Activated T-helper 17 cell treated with anti-CD3 and anti-CD28 coated beads, Interleukin-2, amount 50 U/mL, for 72 hours (primary cell): Measurements from ENCODE around the gene KLHL29. TPM values are rescaled to one million over a fixed set of nuclear protein-coding genes. Genes with fewer than 3 reads are reported as not detected.

Experiments used
- ATAC-seq: fragments of 150-1000 bp; cut with Tn5 transposase; replicated peaks from 2 replicates; pipeline ENCODE4 v1.10.0; 2021; ENCODE audit warnings: mild to moderate bottlenecking, moderate library complexity
- H3K27ac Mint-ChIP-seq: one replicate; pipeline ENCODE4 v1.8.0; 2022; ENCODE audit warnings: mixed read lengths
- H3K27me3 Mint-ChIP-seq: one replicate; pipeline ENCODE4 v1.8.0; 2022; ENCODE audit warnings: mixed read lengths
- H3K36me3 Mint-ChIP-seq: one replicate; pipeline ENCODE4 v1.8.0; 2022; ENCODE audit warnings: low read depth, mild to moderate bottlenecking, mixed read lengths
- H3K4me1 Mint-ChIP-seq: one replicate; pipeline ENCODE4 v1.8.0; 2022; ENCODE audit warnings: mixed read lengths
- H3K4me3 Mint-ChIP-seq: one replicate; pipeline ENCODE4 v1.8.0; 2022; ENCODE audit warnings: mild to moderate bottlenecking, mixed read lengths
- H3K9me3 Mint-ChIP-seq: one replicate; pipeline ENCODE4 v1.8.0; 2022; ENCODE audit warnings: mixed read lengths
- total RNA-seq, 2 donors: library from RNA; stranded (reverse); gene quantifications; one replicate each; pipeline ENCODE4 v1.2.3, GENCODE V29; 2022

KLHL29 gene
- total RNA-seq, 2 donors from 2014 or later: 0.26 to 0.56 TPM

DNA sequence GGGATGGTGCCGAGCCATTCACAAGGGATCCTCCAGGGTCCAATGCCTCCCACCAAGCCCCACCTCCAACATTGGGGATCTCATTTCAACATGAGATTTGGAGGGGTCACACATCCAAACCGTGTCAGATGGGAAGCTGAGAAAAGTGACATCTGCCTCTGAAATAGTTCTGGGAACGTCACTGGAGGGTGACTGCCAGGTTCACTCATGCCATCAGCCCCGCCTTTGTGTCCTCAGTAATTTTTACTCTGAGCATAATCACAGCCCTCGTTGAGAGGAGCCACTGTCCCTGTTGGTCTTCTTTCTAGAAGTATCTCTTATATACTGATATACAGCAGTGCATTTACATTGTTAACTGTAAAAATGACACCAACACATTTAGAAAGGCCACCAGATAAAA, 67.4 kb downstream of the KLHL29 start:
- H3K27ac Mint-ChIP-seq: no peak overlapping the region
- peaks cover 18% of the 10 kb centered on the region for H3K27me3 Mint-ChIP-seq
- H3K4me3 Mint-ChIP-seq: no peak overlapping the region
- no peak for ATAC-seq
- H3K9me3 Mint-ChIP-seq: no peaks in the 10 kb centered on the region
- H3K36me3 Mint-ChIP-seq: no peaks in the 10 kb centered on the region
- peaks cover 4% of the 10 kb centered on the region for H3K4me1 Mint-ChIP-seq

DNA sequence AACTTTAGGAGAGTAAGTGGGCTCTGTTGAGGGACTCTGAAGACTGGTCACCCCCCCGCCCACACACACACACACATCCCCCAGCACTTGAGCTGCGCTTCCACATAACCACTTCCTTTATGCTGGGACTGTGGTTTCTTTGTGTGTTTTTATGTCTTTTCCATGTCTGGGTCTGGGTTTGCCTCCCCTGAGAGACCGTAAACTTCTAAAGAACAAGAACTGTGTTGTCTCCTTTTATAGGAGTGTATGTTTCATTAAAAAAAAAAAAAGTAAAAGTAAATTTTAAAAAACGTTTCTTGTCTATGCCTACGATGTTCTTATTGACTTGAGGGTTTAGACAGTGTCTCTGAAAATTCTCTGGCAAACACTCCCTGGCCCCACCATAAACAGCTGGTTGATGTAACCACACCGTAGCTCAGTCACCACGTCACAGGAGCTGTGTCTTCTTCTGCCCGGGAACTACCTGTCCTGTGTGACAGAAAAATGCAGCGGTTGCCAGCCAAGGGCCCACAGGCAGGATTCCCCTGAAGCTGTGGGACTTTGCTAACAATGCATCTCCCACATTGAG, 68.0 kb downstream of the KLHL29 start:
- peak overlapping the region; percentile 15 for H3K4me3 Mint-ChIP-seq
- H3K36me3 Mint-ChIP-seq: no peaks in the 10 kb centered on the region
- no peaks in the 10 kb centered on the region for H3K9me3 Mint-ChIP-seq
- peaks cover 13% of the 10 kb centered on the region for H3K27me3 Mint-ChIP-seq
- no peak overlapping the region for H3K27ac Mint-ChIP-seq
- H3K4me1 Mint-ChIP-seq: peaks cover 4% of the 10 kb centered on the region
- ATAC-seq: peak; percentile 65

- peaks cover 13% of the 10 kb centered on the region for H3K27me3 Mint-ChIP-seq
- H3K4me3 Mint-ChIP-seq: peak overlapping the region; percentile 15
- no peaks in the 10 kb centered on the region for H3K36me3 Mint-ChIP-seq
- no peaks in the 10 kb centered on the region for H3K9me3 Mint-ChIP-seq
- H3K27ac Mint-ChIP-seq: no peak overlapping the region
- peaks cover 4% of the 10 kb centered on the region for H3K4me1 Mint-ChIP-seq
- ATAC-seq: no peak
Observed at GRCh38 chr2:23453432-23453831, 68.5 kb downstream of the KLHL29 start.

DNA sequence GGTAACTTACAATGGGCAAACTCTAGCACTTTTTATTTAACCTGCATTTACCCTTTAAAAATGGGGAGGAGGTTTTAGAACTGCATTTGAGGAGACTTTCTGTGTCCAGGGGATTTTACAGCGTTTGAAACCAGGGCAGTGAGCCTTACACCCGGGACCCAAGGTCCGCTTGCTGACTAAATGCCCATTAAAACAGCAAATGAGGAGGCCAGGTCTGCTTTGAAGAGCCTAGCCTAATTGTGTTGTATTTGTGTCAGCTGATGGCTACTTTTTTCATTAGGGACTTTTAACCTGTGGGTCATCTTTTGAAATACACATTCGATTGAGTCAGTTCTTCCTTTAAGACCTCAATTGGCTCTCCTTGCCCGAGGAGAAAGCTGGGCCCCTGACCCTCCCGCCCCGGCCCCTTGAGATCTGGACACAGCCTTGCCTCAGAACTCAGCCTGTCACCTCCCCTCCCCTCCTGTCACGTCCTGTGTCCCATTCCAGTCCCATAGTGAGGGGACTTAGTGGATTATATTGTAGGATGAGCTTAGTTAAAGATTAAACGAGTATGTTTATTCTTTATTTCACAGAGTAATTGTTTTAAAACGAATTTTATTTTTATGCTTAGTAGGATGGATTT, 69.0 kb downstream of the KLHL29 start:
- peaks cover 13% of the 10 kb centered on the region for H3K27me3 Mint-ChIP-seq
- H3K27ac Mint-ChIP-seq: no peak overlapping the region
- H3K36me3 Mint-ChIP-seq: no peaks in the 10 kb centered on the region
- ATAC-seq: no peak
- H3K4me1 Mint-ChIP-seq: peaks cover 4% of the 10 kb centered on the region
- H3K4me3 Mint-ChIP-seq: no peak overlapping the region
- H3K9me3 Mint-ChIP-seq: no peaks in the 10 kb centered on the region

GRCh38 chr2:23454501-23455120, 69.6 kb downstream of the KLHL29 start:
- Mint-ChIP-seq H3K9me3 (no peaks in the 10 kb centered on the region), H3K27ac (no peak overlapping the region), H3K4me1 (peaks cover 4% of the 10 kb centered on the region), H3K27me3 (peaks cover 13% of the 10 kb centered on the region), H3K36me3 (no peaks in the 10 kb centered on the region), H3K4me3 (no peak overlapping the region)
- ATAC-seq: no peak

- Mint-ChIP-seq H3K27me3 (peaks cover 10% of the 10 kb centered on the region), H3K27ac (no peak overlapping the region), H3K36me3 (no peaks in the 10 kb centered on the region), H3K9me3 (no peaks in the 10 kb centered on the region), H3K4me3 (no peak overlapping the region), H3K4me1 (peaks cover 4% of the 10 kb centered on the region)
- no peak for ATAC-seq
Observed at GRCh38 chr2:23456396-23456795, 71.4 kb downstream of the KLHL29 start.

GRCh38 chr2:23456881-23457760, 72.1 kb downstream of the KLHL29 start:
- ATAC-seq: no peak
- no peaks in the 10 kb centered on the region for H3K36me3 Mint-ChIP-seq
- H3K27ac Mint-ChIP-seq: no peak overlapping the region
- no peaks in the 10 kb centered on the region for H3K9me3 Mint-ChIP-seq
- H3K4me3 Mint-ChIP-seq: no peak overlapping the region
- H3K4me1 Mint-ChIP-seq: peaks cover 4% of the 10 kb centered on the region
- H3K27me3 Mint-ChIP-seq: peaks cover 10% of the 10 kb centered on the region

GRCh38 chr2:23457990-23458682, 73.2 kb downstream of the KLHL29 start:
- Mint-ChIP-seq H3K4me3 (no peak overlapping the region), H3K27me3 (peaks cover 11% of the 10 kb centered on the region), H3K4me1 (peaks cover 2% of the 10 kb centered on the region), H3K9me3 (no peaks in the 10 kb centered on the region), H3K27ac (no peak overlapping the region), H3K36me3 (no peaks in the 10 kb centered on the region)
- ATAC-seq: no peak

GRCh38 chr2:23459032-23459431, 74.1 kb downstream of the KLHL29 start:
- peaks cover 13% of the 10 kb centered on the region for H3K27me3 Mint-ChIP-seq
- no peak overlapping the region for H3K4me3 Mint-ChIP-seq
- H3K36me3 Mint-ChIP-seq: no peaks in the 10 kb centered on the region
- no peak for ATAC-seq
- H3K4me1 Mint-ChIP-seq: no peaks in the 10 kb centered on the region
- no peak overlapping the region for H3K27ac Mint-ChIP-seq
- H3K9me3 Mint-ChIP-seq: no peaks in the 10 kb centered on the region

GRCh38 chr2:23460228-23460627, 75.2 kb downstream of the KLHL29 start:
- Mint-ChIP-seq H3K4me1 (no peaks in the 10 kb centered on the region), H3K9me3 (no peaks in the 10 kb centered on the region), H3K36me3 (no peaks in the 10 kb centered on the region), H3K27me3 (peaks cover 5% of the 10 kb centered on the region), H3K27ac (no peak overlapping the region), H3K4me3 (no peak overlapping the region)
- ATAC-seq: no peak

DNA sequence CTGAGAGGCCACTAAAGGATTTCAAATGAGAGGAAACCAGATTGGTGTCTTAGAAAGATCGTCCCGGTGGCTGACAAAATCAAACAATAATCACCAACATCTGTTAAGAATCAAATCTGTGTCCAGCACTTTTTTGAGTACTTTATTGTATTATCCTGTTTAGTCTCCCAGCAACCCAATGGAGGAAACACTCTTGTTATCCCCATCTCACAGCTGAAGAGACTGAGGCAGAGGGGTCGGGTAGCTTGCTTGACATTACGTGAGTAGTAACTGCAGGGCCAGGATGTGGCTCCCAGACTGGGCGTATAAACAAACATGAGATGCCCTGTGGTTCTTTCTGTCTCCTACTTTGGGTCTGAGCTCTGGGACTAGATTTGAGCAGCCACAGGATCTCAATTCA, 76.0 kb downstream of the KLHL29 start:
- H3K27ac Mint-ChIP-seq: no peak overlapping the region
- no peak for ATAC-seq
- no peaks in the 10 kb centered on the region for H3K9me3 Mint-ChIP-seq
- no peak overlapping the region for H3K4me3 Mint-ChIP-seq
- no peaks in the 10 kb centered on the region for H3K36me3 Mint-ChIP-seq
- H3K27me3 Mint-ChIP-seq: peaks cover 12% of the 10 kb centered on the region
- H3K4me1 Mint-ChIP-seq: no peaks in the 10 kb centered on the region

DNA sequence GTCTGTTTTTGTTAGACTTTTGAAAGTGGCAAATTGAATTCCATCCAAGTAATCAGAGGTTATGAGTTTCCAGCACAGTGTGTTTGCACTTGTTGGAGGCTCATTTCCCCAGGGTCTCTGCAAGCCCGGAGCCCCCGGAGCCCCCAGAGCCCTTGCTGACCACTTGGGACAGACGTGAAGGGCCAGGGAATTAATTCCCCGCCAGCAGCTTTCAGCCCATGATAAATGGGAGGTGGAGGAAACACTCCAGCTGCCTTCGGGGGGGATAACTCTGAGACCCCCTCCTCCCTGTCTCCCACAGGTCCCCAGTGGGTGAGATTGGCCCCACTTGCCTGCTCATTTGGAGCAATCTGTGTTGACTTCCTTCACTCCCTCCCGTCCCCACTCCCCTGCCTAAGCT, 79.2 kb downstream of the KLHL29 start:
- peaks cover 33% of the 10 kb centered on the region for H3K27me3 Mint-ChIP-seq
- no peaks in the 10 kb centered on the region for H3K36me3 Mint-ChIP-seq
- no peak for ATAC-seq
- no peaks in the 10 kb centered on the region for H3K4me1 Mint-ChIP-seq
- H3K4me3 Mint-ChIP-seq: no peak overlapping the region
- H3K9me3 Mint-ChIP-seq: no peaks in the 10 kb centered on the region
- H3K27ac Mint-ChIP-seq: no peak overlapping the region

DNA sequence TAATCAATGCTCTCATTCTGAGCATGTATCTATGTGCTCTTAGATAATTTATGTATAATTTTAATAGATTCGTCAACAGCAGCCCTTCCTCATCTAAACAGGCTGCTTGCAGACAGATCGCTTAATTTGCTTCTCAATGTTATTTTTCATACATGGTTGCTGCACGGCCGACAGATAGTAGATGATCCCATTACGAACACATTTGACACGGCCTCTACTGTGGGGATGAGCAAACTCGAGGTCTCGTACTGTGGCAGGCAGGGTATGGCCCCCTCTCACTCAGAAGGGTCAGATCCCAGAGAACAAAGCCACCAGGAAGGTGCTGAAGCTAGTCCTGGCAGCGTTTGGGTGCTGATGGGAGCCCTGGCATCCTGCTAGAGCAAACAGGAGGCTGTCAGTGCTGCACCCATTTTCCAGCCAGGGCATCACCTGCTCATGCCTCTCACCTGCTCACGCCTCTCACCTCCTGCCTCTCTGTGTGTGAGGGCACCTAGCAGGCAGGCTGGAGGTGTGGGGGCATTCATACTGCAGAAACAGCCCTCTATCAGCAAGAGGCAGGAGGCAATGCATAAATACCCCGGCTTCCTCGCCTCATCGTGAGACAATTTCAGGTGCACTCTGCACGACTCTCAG, 80.0 kb downstream of the KLHL29 start:
- H3K4me1 Mint-ChIP-seq: no peaks in the 10 kb centered on the region
- ATAC-seq: no peak
- H3K9me3 Mint-ChIP-seq: no peaks in the 10 kb centered on the region
- no peak overlapping the region for H3K27ac Mint-ChIP-seq
- no peak overlapping the region for H3K4me3 Mint-ChIP-seq
- peaks cover 40% of the 10 kb centered on the region for H3K27me3 Mint-ChIP-seq
- H3K36me3 Mint-ChIP-seq: no peaks in the 10 kb centered on the region

- Mint-ChIP-seq H3K36me3 (no peaks in the 10 kb centered on the region), H3K27ac (no peak overlapping the region), H3K27me3 (peaks cover 43% of the 10 kb centered on the region), H3K4me3 (no peak overlapping the region), H3K9me3 (no peaks in the 10 kb centered on the region), H3K4me1 (no peaks in the 10 kb centered on the region)
- ATAC-seq: no peak
Observed at GRCh38 chr2:23465936-23466335, 81.0 kb downstream of the KLHL29 start.
